NCI-H524 treated with DMSO at 0.1 percent for 48 hours (cell line): Measurements from ENCODE around the gene TCEAL9.
A peak's percentile ranks its signal among the peaks of the same experiment; 100 is the strongest.
"Not testable (repeated sequence)": the region's sequence is repeated elsewhere in the genome, so short reads cannot be mapped to it uniquely, and the experiment has no call there.

ENCODE experiments used
- DNase-seq: peaks from one replicate; lab custom pipeline; 2025; lab: John Stamatoyannopoulos, UW

TCEAL9 gene

GRCh38 chrX:103373581-103373980 lies 17.3 kb downstream of the TCEAL9 start:
- no peak for DNase-seq

GRCh38 chrX:103376118-103376978 lies 20.0 kb downstream of the TCEAL9 start, which contains the start of gene BEX3:
Gene BEX3, plus strand, starts transcription at chrX:103376538. Its CDS starts 984 bp downstream, at chrX:103377522.
- peak; percentile 46 for DNase-seq

- no peak for DNase-seq
Measured at GRCh38 chrX:103376979-103377324, 20.6 kb downstream of the TCEAL9 start.

- no peak for DNase-seq
Measured at GRCh38 chrX:103378990-103379389, 22.7 kb downstream of the TCEAL9 start.

- DNase-seq: no peak
Measured at GRCh38 chrX:103382877-103383276, 26.6 kb downstream of the TCEAL9 start.

- DNase-seq: no peak
Measured at GRCh38 chrX:103384672-103385071, 28.4 kb downstream of the TCEAL9 start.

GRCh38 chrX:103385283-103385830 lies 29.1 kb downstream of the TCEAL9 start:
- not testable (repeated sequence) for DNase-seq

GRCh38 chrX:103386332-103386731 lies 30.0 kb downstream of the TCEAL9 start:
- no peak for DNase-seq

GRCh38 chrX:103393487-103393886 lies 37.2 kb downstream of the TCEAL9 start:
- no peak for DNase-seq

GRCh38 chrX:103396186-103396585 lies 39.9 kb downstream of the TCEAL9 start:
- DNase-seq: no peak

- no peak for DNase-seq
Measured at GRCh38 chrX:103396660-103397059, 40.4 kb downstream of the TCEAL9 start.

GRCh38 chrX:103397707-103398106 lies 41.4 kb downstream of the TCEAL9 start:
- DNase-seq: no peak

- no peak for DNase-seq
Measured at GRCh38 chrX:103398421-103398864, 42.1 kb downstream of the TCEAL9 start.

- no peak for DNase-seq
Measured at GRCh38 chrX:103399744-103400143, 43.4 kb downstream of the TCEAL9 start.

- DNase-seq: no peak
Measured at GRCh38 chrX:103400931-103401330, 44.6 kb downstream of the TCEAL9 start.

- peak; percentile 25 for DNase-seq
Measured at GRCh38 chrX:103404231-103405008, 48.1 kb downstream of the TCEAL9 start.

- DNase-seq: no peak
Measured at GRCh38 chrX:103405009-103405333, 48.7 kb downstream of the TCEAL9 start.

GRCh38 chrX:103406256-103406655 lies 50.0 kb downstream of the TCEAL9 start:
- DNase-seq: no peak

- no peak for DNase-seq
Measured at GRCh38 chrX:103407776-103408175, 51.5 kb downstream of the TCEAL9 start.
